Superior temporal gyrus (tissue), 1 donor: Measurements from ENCODE around the gene SH3TC2.
"Not testable (repeated sequence)": the region's sequence is repeated elsewhere in the genome, so short reads cannot be mapped to it uniquely, and the experiment has no call there.

Experiments used
- DNase-seq: peaks from one replicate; pipeline ENCODE4 v3.0.0-alpha.2; 2016; ENCODE audit errors: extremely low spot score

The SH3TC2 gene

GRCh38 chr5:149063017-149063687, at the start of gene SH3TC2:
SH3TC2 (minus strand) TSS chr5:149063062; CDS start chr5:149063022, 40 bp downstream.
- DNase-seq, result peak; percentile 92

DNA sequence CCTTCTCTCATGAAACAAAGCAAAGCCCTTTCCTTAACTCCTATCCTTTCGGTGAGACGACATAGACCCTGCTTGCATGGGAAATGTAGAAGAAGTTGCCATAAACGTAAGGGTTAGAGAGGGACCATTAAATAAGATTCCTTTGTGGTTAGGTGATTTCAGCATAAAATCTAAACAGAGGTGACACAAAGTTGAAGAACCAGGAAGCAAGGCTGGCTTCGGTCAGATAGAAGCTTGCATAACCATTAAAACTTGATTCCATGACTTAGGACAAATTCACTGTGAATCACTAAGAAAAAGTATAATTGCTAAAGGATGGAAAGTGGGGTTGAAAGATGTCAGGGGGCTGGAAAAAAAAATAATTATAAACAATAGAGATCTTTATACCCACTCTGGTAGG, 47.5 kb upstream of the SH3TC2 start:
- no peak for DNase-seq

- no peak for DNase-seq
These were observed 45.9 kb upstream of the SH3TC2 start for GRCh38 chr5:149108651-149109280.

GRCh38 chr5:149100331-149100730, 37.5 kb upstream of the SH3TC2 start:
- no peak for DNase-seq

DNA sequence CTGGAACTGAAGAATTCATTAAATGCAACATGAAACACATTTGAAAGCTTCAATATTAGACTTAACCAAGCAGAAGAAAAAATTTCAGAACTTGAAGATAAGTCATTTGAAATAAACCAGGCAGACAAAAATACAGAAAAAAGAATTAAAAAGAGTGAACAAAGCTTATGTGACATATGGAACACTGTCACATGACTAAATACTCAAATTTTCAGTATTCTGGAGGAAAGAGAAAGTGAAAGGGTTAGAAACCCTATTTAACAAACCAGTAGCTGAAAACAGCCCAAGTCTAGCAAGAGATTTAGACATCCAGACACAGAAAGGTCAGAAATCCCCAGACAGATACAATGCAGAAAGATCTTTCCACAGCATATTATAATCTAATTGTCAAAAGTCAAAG, 37.1 kb upstream of the SH3TC2 start:
- no peak for DNase-seq

GRCh38 chr5:149094996-149095395, 32.1 kb upstream of the SH3TC2 start:
- DNase-seq, result no peak

GRCh38 chr5:149093625-149094024, 30.8 kb upstream of the SH3TC2 start:
- DNase-seq, result no peak

DNA sequence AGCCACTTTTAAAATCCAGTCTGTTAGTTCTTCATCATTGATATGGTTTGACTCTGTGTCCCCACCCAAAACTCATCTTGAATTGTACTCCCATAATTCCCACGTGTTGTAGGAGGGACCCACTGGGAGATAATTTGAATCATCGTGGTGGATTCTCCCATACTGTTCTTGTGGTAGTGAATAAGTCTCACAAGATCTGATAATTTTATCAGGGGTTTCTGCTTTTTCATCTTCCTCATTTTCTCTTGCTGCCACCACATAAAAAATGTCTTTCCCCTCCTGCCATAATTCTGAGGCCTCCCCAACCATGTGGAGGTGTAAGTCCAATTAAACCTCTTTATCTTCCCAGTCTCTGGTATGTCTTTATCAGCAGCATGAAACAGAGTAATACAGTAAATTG, 26.9 kb upstream of the SH3TC2 start:
- DNase-seq, result no peak

DNA sequence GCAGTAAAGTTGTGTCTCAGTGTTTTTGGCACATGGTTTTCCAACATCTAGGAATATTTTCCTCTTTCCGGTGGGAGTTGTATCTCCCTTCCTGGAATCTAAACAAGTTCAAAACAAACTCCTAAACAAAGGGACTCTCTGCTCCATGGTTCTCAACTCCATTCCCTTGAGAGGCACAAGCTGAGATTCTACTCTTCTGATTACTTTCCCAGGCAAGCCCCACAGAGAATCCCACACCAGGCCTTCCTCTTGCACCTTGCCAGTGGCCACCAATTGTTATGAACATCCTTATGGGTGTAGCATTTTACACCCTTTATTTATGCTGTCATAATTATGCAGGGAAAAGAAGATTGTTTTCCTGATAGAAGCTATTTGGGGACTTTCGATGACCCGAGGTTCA, 25.8 kb upstream of the SH3TC2 start:
- no peak for DNase-seq

DNA sequence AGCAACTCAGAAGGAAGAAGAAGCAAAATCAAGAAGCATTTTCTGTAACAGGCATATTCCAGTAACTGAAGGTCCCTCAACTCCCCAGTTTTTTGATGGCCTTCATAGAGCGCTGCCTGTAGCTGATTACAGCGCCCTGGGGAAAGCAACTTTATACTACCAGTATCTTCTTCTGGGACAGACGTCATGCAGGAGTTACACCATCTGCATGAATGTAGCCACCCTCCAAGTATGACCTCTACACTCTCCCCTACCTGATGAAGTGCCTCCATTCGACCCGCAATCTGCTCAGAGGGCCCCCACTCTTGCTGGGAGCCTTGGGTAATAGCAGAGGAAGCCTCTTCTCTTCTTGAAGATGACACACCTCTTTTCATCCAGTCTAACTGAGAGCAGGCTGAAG, 21.0 kb upstream of the SH3TC2 start:
- DNase-seq, result no peak

DNA sequence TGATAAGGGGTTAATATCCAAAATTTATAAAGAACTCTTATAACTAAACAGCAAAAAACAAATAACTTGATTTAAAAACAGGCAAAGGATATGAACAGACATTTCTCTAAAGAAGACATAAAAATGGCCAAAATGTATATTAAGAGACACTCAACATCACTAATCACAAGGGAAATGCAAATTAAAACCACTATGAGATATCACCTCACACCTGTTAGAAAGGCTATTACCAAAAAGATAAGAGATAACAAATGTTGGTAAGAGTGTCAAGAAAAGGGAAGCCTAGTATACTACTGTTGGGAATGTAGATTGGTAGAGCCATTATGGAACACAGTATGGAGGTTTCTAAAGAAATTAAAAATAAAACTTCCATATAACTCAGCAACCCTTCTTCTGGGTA, 19.4 kb upstream of the SH3TC2 start:
- DNase-seq, result no peak

DNA sequence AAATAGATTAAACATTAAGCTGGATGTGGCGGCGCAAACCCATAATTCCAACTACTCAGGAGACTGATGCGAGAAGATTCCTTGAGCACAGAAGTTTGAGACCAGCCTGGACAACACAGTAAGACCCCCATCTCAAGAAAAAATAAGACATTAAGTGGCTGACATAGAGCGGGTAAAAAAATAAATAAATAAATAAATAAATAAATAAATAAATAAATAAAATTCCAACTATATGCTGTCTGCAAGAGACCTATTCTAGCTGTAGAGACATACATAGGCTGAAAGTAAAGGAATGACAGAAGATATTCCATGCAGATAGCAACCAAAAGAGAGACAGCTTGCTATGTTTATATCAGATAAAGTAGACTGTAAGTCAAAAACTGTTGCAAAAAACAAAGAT, 17.4 kb upstream of the SH3TC2 start:
- no peak for DNase-seq

GRCh38 chr5:149079883-149080282, 17.0 kb upstream of the SH3TC2 start:
- DNase-seq, result no peak

DNA sequence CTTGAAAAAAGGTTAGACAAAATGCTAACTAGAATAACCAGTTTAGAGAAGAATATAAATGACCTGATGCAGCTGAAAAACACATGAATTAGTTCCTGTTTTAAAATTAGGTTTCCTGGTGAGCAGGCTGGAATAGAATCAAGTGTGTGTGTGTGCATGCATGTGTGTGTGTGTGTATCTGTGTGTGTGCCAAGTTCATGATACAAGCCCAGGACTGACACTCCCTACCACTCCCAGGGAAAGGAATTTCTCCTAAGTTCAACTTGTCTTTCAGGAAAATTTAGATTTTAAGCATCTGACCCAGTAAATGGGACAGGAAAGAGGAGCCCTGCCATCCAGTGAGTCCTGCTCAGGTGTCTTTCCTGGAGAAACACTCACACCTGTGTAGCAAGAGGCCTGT, 11.2 kb upstream of the SH3TC2 start:
- DNase-seq, result not testable (repeated sequence)

- no peak for DNase-seq
These were observed 10.4 kb upstream of the SH3TC2 start for GRCh38 chr5:149073213-149073612.

- no peak for DNase-seq
These were observed 9.9 kb upstream of the SH3TC2 start for GRCh38 chr5:149072791-149073190.

GRCh38 chr5:149072376-149072775, 9.5 kb upstream of the SH3TC2 start:
- no peak for DNase-seq

DNA sequence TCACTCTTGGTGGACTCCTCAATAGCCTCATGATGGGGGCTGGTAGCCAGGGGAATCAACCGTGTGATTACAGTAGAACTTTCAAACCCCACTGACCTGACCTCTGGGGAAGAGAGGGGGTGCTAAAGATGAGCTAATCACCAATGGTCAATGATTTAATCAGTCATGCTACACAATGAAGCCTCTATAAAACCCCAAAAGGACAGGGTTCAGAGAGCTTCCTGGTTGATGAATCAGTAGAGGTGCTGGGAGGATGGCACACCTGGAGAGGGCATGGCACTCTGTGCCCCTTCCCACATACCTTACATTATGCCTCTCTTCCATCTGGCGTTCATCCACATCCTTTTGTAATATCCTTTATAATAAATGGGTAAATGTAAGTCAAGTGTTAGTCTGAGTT, 8.9 kb upstream of the SH3TC2 start:
- no peak for DNase-seq

DNA sequence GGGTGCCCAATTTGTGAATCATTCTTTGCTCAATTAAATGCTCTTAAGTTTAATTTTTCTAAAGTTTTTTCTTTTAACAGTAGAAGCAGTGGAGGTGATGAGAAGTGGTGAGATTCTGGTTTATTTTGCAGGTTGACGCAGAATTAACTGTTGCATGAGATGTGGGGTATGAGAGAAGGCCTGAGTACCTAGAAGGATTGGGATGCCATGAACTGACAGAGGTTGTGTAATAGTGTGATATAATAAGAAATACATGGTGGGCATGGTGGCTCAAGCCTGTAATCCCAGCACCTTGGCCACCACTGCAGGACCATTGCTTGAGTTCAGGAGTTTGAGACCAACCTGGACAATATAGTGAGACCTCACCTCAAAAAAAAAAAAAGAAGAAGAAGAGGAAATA, 8.4 kb upstream of the SH3TC2 start:
- DNase-seq, result no peak

- no peak for DNase-seq
These were observed 6.8 kb upstream of the SH3TC2 start for GRCh38 chr5:149069711-149070110.

DNA sequence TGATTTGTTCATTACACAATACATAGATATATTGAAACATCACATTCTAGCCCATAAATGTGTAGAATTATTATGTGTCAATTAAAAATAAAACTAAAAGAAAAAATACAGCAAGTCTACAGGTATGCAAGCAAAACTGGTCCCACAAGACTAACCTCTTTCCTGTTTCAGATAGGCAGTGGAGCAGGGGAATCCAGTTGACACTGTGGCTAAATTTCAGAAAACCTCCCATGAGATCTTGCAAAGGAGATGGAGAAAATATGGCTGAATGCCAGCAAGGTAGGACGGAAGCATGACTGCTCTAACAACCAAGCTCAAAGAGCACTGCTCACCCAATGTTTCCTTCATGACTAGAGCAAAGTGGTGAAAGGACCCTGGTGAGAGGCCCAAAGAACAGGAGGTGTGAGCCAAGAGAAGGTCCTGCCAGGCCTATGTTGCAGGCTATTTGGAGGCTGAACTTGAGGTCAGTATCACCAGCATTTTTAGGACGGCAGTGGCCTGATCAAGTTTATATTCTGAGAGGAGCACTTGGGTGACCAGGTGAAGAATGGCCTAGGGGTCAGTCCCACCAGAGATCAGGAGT, 1.1 kb upstream of the SH3TC2 start:
- no peak for DNase-seq

GRCh38 chr5:149062371-149063016, 368 bp downstream of the SH3TC2 start:
- peak; percentile 49 for DNase-seq

GRCh38 chr5:149061341-149061740, 1.5 kb downstream of the SH3TC2 start:
- no peak for DNase-seq
